ENCODE results near the gene TASL.

DNA sequence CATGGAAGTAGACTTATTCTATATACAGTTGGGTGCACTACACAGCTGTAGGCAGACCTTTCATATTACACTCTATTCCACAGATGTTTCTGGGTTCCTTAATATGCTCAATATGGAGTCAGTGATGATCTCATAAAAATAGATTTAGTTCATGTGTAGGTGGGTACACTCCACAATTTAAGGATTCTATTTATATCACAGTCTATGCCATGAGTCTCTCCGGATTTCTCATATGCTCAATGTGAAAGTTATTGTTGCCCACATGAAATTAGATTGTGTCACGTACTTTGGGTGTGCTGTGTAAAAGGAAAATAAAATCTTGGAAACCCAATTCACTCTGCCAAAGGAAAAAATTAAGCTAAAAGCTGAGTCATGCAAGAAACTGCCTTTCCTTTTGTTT is 32.5 kb upstream of the TASL start:
- no peak for TF ChIP-seq EZH2phosphoT487 (IDR thresholded peaks at IDR 0.05)
- TF ChIP-seq, protein P1, sequence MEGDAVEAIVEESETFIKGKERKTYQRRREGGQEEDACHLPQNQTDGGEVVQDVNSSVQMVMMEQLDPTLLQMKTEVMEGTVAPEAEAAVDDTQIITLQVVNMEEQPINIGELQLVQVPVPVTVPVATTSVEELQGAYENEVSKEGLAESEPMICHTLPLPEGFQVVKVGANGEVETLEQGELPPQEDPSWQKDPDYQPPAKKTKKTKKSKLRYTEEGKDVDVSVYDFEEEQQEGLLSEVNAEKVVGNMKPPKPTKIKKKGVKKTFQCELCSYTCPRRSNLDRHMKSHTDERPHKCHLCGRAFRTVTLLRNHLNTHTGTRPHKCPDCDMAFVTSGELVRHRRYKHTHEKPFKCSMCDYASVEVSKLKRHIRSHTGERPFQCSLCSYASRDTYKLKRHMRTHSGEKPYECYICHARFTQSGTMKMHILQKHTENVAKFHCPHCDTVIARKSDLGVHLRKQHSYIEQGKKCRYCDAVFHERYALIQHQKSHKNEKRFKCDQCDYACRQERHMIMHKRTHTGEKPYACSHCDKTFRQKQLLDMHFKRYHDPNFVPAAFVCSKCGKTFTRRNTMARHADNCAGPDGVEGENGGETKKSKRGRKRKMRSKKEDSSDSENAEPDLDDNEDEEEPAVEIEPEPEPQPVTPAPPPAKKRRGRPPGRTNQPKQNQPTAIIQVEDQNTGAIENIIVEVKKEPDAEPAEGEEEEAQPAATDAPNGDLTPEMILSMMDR (IDR thresholded peaks at IDR 0.05): no peak
